HepG2 (cell line): Measurements from ENCODE around the gene FKBP1B. TPM values are rescaled to one million over a fixed set of nuclear protein-coding genes. Genes with fewer than 3 reads are reported as not detected.

Source experiments
- AGO1 ChIP-seq: fragments of 200-400 bp; formaldehyde crosslinking; IDR thresholded peaks from 2 replicates; pipeline ENCODE4 v1.6.1; 2017; ENCODE audit warnings: mild to moderate bottlenecking, low read depth, low read length, moderate library complexity; ENCODE audit not compliant: poor library complexity, severe bottlenecking
- GLI4 ChIP-seq: sonication (generic); formaldehyde crosslinking; IDR thresholded peaks from 2 replicates; pipeline ENCODE4 v1.5.1; 2020; ENCODE audit warnings: missing genetic modification reagents, mild to moderate bottlenecking, moderate library complexity, borderline replicate concordance
- HMG20B ChIP-seq: conservative IDR thresholded peaks from 2 replicates; pipeline ENCODE4 v1.6.1; 2016; ENCODE audit warnings: missing genetic modification reagents, missing compliant biosample characterization
- HOXA9 ChIP-seq: sonication (generic); formaldehyde crosslinking; IDR thresholded peaks from 2 replicates; pipeline ENCODE4 v1.8.1; 2022; ENCODE audit warnings: missing genetic modification reagents, mild to moderate bottlenecking, moderate library complexity, borderline replicate concordance
- KAT8 ChIP-seq: IDR thresholded peaks from 2 replicates; pipeline ENCODE4 v1.6.1; 2016; ENCODE audit warnings: missing genetic modification reagents, missing compliant biosample characterization
- KDM1A ChIP-seq: IDR thresholded peaks from 2 replicates; pipeline ENCODE4 v1.6.1; 2016; ENCODE audit warnings: missing compliant biosample characterization
- MXD4 ChIP-seq: IDR thresholded peaks from 2 replicates; pipeline ENCODE4 v1.6.1; 2016; ENCODE audit warnings: mild to moderate bottlenecking, missing biosample characterization, missing genetic modification reagents
- NR2C2 ChIP-seq: sonication (generic); formaldehyde crosslinking; IDR thresholded peaks from 2 replicates; pipeline ENCODE4 v1.4.0; 2020; ENCODE audit warnings: missing genetic modification reagents, mild to moderate bottlenecking, moderate library complexity, borderline replicate concordance
- NR2F1 ChIP-seq, 2 experiments: fragments of 450-650 bp in 1 of 2; formaldehyde crosslinking in 1 of 2; IDR thresholded peaks; 2 replicates each; pipeline versions ENCODE4 v1.5.0 to v1.6.1; 2016 to 2020; ENCODE audit warnings: mild to moderate bottlenecking in 1 of 2, missing compliant biosample characterization in 1 of 2, missing genetic modification reagents in 1 of 2, moderate library complexity in 1 of 2
- RBAK ChIP-seq: sonication (generic); formaldehyde crosslinking; IDR thresholded peaks from 2 replicates; pipeline ENCODE4 v1.5.1; 2020; ENCODE audit warnings: mild to moderate bottlenecking, missing genetic modification reagents
- RELA ChIP-seq: sonication (generic); formaldehyde crosslinking; IDR thresholded peaks from 2 replicates; pipeline ENCODE4 v1.4.0; 2020; ENCODE audit warnings: missing genetic modification reagents
- RFX3 ChIP-seq: IDR thresholded peaks from 2 replicates; pipeline ENCODE4 v1.6.1; 2016; ENCODE audit warnings: missing biosample characterization, missing genetic modification reagents
- SP4 ChIP-seq: sonication (generic); formaldehyde crosslinking; IDR thresholded peaks from 2 replicates; pipeline ENCODE4 v1.8.1; 2023; ENCODE audit warnings: mild to moderate bottlenecking, missing genetic modification reagents
- TOPORS ChIP-seq: sonication (generic); formaldehyde crosslinking; IDR thresholded peaks from 2 replicates; pipeline ENCODE4 v1.8.0; 2023; ENCODE audit warnings: mild to moderate bottlenecking, missing genetic modification reagents
- ZNF235 ChIP-seq: sonication (generic); formaldehyde crosslinking; IDR thresholded peaks from 2 replicates; pipeline ENCODE4 v1.8.1; 2023; ENCODE audit warnings: mild to moderate bottlenecking, missing genetic modification reagents, borderline replicate concordance
- ZNF329 ChIP-seq: sonication (generic); formaldehyde crosslinking; IDR thresholded peaks from 2 replicates; pipeline ENCODE4 v1.9.0; 2021; ENCODE audit warnings: low read depth, mild to moderate bottlenecking, missing genetic modification reagents
- ZNF34 ChIP-seq: sonication (generic); formaldehyde crosslinking; IDR thresholded peaks from 2 replicates; pipeline ENCODE4 v1.4.0; 2020; ENCODE audit warnings: mild to moderate bottlenecking, missing genetic modification reagents, borderline replicate concordance
- ZNF501 ChIP-seq: sonication (generic); formaldehyde crosslinking; IDR thresholded peaks from 2 replicates; pipeline ENCODE4 v1.5.1; 2020; ENCODE audit warnings: mild to moderate bottlenecking, moderate library complexity, missing genetic modification reagents
- ZNF547 ChIP-seq: sonication (generic); formaldehyde crosslinking; IDR thresholded peaks from 2 replicates; pipeline ENCODE4 v1.5.1; 2020; ENCODE audit warnings: mild to moderate bottlenecking, missing genetic modification reagents
- ZNF567 ChIP-seq: sonication (generic); formaldehyde crosslinking; IDR thresholded peaks from 2 replicates; pipeline ENCODE4 v1.8.1; 2023; ENCODE audit warnings: mild to moderate bottlenecking, missing genetic modification reagents, borderline replicate concordance
- ZNF816 ChIP-seq: sonication (generic); formaldehyde crosslinking; IDR thresholded peaks from 2 replicates; pipeline ENCODE4 v1.8.0; 2022; ENCODE audit warnings: missing genetic modification reagents, mild to moderate bottlenecking, borderline replicate concordance
- polyA plus RNA-seq, 8 experiments: library from polyadenylated mRNA; depleted of rRNA in 3 of 8; stranded (reverse) in 7 of 8; unstranded in 1 of 8; fragments of >200 nt; fragmentation: Illumina TruSeq in 4 of 8; extraction: Trizol in 4 of 8; gene quantifications; 2 replicates each; pipeline versions ENCODE4 v1.2.1 to v1.2.3, GENCODE V29; 2011 to 2016; ENCODE audit warnings: low read depth in 4 of 8, missing spikeins in 1 of 8, mixed read lengths in 1 of 8; ENCODE audit not compliant: insufficient read depth in 1 of 8
- total RNA-seq, 5 experiments: library from RNA; depleted of rRNA; stranded (reverse); fragments of >200 nt; fragmentation: Illumina TruSeq; extraction: Trizol; gene quantifications; 2 replicates each; pipeline ENCODE4 v1.2.3, GENCODE V29; 2016; ENCODE audit warnings: low read depth in 1 of 5
- TF ChIP-seq, protein P1 (sequence below): sonication (generic); formaldehyde crosslinking; IDR thresholded peaks from 2 replicates; pipeline ENCODE4 v1.4.0; 2020; ENCODE audit warnings: missing genetic modification reagents, mild to moderate bottlenecking, borderline replicate concordance
- TF ChIP-seq, protein P2 (sequence below): sonication (generic); formaldehyde crosslinking; IDR thresholded peaks from 2 replicates; pipeline ENCODE4 v1.4.0; 2020; ENCODE audit warnings: missing genetic modification reagents, borderline replicate concordance
- TF ChIP-seq, protein P3 (sequence below): sonication (generic); formaldehyde crosslinking; conservative IDR thresholded peaks from 2 replicates; pipeline ENCODE4 v1.4.0; 2020; ENCODE audit warnings: missing genetic modification reagents

Gene FKBP1B
- total and polyA plus RNA-seq, 2 of the 13 experiments (the other 11 are each of a cell fraction or from before 2014, with no cell fraction given), result 35.2 to 96.3 TPM

DNA sequence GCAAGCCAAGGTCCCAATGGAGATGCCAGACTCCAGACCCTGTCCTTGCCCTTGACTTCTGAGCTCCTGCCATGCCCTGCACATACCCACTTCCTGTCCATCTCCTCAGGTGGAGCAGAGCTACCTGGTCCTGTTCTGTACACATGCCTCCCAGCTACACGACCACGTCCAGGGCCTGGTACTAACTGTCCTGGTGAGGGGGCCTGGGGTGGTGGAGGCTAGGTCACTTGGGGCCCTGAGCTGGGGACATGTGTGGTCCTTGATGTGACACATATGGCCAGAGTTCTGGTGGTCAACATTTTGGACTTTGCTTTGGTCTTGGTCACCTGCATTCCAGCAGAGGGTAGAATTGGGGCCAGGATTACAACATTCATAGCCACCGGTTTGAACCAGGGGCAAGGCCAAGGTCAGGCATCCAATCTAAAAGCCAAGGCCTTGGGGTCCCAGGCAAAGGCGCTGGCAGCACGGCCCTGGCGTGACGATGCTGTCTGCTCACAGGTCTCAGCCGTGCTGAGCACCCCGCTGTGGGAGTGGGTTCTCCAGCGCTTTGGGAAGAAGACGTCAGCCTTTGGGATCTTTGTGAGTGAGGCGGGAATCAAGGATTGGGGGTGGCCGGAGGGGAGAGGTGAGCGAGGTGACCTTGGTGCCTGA lies 27.1 kb upstream of the FKBP1B start (continued):
- TF ChIP-seq, protein P1, sequence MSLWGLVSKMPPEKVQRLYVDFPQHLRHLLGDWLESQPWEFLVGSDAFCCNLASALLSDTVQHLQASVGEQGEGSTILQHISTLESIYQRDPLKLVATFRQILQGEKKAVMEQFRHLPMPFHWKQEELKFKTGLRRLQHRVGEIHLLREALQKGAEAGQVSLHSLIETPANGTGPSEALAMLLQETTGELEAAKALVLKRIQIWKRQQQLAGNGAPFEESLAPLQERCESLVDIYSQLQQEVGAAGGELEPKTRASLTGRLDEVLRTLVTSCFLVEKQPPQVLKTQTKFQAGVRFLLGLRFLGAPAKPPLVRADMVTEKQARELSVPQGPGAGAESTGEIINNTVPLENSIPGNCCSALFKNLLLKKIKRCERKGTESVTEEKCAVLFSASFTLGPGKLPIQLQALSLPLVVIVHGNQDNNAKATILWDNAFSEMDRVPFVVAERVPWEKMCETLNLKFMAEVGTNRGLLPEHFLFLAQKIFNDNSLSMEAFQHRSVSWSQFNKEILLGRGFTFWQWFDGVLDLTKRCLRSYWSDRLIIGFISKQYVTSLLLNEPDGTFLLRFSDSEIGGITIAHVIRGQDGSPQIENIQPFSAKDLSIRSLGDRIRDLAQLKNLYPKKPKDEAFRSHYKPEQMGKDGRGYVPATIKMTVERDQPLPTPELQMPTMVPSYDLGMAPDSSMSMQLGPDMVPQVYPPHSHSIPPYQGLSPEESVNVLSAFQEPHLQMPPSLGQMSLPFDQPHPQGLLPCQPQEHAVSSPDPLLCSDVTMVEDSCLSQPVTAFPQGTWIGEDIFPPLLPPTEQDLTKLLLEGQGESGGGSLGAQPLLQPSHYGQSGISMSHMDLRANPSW (CRISPR knock-in tag), result no peak
- no peak for TF ChIP-seq TOPORS (CRISPR knock-in tag)
- TF ChIP-seq RELA, result no peak
- peak; percentile 72 for TF ChIP-seq KAT8 (CRISPR knock-in tag)
- peak; percentile 89 to 91 for TF ChIP-seq NR2F1 (CRISPR knock-in tag; IDR thresholded peaks at IDR 0.05)
- TF ChIP-seq, protein P2, sequence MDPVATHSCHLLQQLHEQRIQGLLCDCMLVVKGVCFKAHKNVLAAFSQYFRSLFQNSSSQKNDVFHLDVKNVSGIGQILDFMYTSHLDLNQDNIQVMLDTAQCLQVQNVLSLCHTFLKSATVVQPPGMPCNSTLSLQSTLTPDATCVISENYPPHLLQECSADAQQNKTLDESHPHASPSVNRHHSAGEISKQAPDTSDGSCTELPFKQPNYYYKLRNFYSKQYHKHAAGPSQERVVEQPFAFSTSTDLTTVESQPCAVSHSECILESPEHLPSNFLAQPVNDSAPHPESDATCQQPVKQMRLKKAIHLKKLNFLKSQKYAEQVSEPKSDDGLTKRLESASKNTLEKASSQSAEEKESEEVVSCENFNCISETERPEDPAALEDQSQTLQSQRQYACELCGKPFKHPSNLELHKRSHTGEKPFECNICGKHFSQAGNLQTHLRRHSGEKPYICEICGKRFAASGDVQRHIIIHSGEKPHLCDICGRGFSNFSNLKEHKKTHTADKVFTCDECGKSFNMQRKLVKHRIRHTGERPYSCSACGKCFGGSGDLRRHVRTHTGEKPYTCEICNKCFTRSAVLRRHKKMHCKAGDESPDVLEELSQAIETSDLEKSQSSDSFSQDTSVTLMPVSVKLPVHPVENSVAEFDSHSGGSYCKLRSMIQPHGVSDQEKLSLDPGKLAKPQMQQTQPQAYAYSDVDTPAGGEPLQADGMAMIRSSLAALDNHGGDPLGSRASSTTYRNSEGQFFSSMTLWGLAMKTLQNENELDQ (CRISPR knock-in tag), result no peak
- 0 out of 2 replicates have a peak, but pooled peaks have one; percentile 27 for TF ChIP-seq HMG20B
- peak; percentile 78 for TF ChIP-seq NR2C2 (CRISPR knock-in tag)
- 0 out of 2 replicates have a peak, but pooled peaks have one; percentile 17 for TF ChIP-seq RBAK (CRISPR knock-in tag)
- TF ChIP-seq HOXA9 (CRISPR knock-in tag), result no peak; the same call in 1 of the 2 replicates
- TF ChIP-seq ZNF34 (CRISPR knock-in tag), result no peak
- TF ChIP-seq ZNF567 (CRISPR knock-in tag), result no peak
- TF ChIP-seq ZNF235 (CRISPR knock-in tag), result no peak
- TF ChIP-seq GLI4 (CRISPR knock-in tag), result 0 out of 2 replicates have a peak, but pooled peaks have one; percentile 17
- no peak for TF ChIP-seq ZNF329 (CRISPR knock-in tag)
- TF ChIP-seq SP4 (CRISPR knock-in tag), result no peak
- TF ChIP-seq KDM1A (CRISPR knock-in tag), result no peak
- TF ChIP-seq ZNF501 (CRISPR knock-in tag), result peak; percentile 56; the same call in 1 of the 2 replicates
- no peak for TF ChIP-seq RFX3 (CRISPR knock-in tag)
- no peak for TF ChIP-seq ZNF547 (CRISPR knock-in tag)
- TF ChIP-seq, protein P3, sequence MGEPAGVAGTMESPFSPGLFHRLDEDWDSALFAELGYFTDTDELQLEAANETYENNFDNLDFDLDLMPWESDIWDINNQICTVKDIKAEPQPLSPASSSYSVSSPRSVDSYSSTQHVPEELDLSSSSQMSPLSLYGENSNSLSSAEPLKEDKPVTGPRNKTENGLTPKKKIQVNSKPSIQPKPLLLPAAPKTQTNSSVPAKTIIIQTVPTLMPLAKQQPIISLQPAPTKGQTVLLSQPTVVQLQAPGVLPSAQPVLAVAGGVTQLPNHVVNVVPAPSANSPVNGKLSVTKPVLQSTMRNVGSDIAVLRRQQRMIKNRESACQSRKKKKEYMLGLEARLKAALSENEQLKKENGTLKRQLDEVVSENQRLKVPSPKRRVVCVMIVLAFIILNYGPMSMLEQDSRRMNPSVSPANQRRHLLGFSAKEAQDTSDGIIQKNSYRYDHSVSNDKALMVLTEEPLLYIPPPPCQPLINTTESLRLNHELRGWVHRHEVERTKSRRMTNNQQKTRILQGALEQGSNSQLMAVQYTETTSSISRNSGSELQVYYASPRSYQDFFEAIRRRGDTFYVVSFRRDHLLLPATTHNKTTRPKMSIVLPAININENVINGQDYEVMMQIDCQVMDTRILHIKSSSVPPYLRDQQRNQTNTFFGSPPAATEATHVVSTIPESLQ (CRISPR knock-in tag), result no peak
- TF ChIP-seq AGO1, result no peak
- TF ChIP-seq ZNF816, result peak; percentile 60; the same call in 1 of the 2 replicates
- no peak for TF ChIP-seq MXD4 (CRISPR knock-in tag)
